Measurements from ENCODE around the gene PLEK.

- TF ChIP-seq POLR2A (IDR thresholded peaks at IDR 0.05; ENCODE audit: low read depth, low read length): no peak
- no peak for TF ChIP-seq POLR2AphosphoS5 (IDR thresholded peaks at IDR 0.05; ENCODE audit: low read depth, low read length)
Measured at GRCh38 chr2:68342470-68342869, 22.6 kb upstream of the PLEK start.

All from GM12892 (cell line).